ENCODE measurements around the gene PLAAT5. TPM values are rescaled to one million over a fixed set of nuclear protein-coding genes. Genes with fewer than 3 reads are reported as not detected.
"Not testable (repeated sequence)": the region's sequence is repeated elsewhere in the genome, so short reads cannot be mapped to it uniquely, and the experiment has no call there.

The PLAAT5 gene
- total RNA-seq, 1 experiment from 2014 or later: not detected

DNA sequence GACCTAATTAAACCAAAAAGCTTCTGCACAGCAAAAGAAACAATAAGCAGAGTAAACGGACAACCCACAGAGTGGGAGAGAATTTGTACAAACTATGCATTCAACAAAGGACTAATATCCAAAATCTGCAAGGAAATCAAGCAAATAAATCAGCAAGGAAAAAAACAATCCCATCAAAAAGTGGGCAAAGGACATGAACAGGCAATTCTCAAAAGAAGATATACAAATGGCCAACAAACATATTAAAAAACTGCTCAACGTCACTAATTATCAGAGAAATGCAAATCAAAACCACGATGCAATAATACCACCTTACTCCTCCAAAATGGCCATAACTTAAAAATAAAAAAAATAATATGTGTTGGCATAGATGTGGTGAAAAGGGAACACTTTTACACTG, 5.2 kb downstream of the PLAAT5 start:
- no peak for DNase-seq (ENCODE audit: low spot score)

DNA sequence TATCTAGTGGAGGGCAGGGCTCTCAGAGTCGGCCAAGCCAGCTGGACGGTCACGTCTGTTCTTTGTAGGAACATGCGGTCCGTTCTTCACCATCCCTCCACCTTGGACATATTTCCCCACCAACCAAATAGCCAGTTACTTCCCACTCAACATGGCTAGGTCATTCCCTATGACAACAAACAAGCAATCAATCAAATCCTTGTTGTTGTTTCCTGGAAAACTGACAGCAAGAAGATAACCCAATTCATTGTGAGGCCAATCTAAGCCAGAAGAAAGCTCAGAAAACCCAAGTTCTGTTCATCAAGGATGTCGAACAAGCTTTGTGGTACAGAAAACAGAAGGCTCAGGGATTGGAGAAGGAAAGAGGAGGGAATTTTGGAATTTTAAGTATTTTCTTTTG, 10.9 kb downstream of the PLAAT5 start:
- no peak for DNase-seq (ENCODE audit: low spot score)

DNA sequence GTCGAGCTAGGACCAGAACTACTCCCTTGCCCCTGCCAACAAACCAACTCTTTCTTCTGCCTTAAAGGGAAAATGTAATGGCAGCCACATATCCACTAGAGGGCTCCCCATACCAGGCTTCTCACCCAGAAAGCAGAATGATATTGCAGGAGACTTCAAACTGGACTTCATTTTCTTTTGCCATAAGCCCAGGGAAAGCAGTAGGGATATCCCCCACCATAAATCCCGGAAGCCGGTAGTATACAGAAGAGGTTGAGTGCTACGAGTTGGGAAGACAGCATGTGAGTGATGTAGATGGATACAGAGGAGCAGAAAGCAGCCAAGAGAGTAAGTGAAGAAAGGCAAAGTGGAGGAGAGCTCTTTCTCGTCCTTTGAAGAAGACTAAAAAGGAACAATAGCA, 12.1 kb downstream of the PLAAT5 start:
- DNase-seq (ENCODE audit: low spot score): peak; percentile 75

DNA sequence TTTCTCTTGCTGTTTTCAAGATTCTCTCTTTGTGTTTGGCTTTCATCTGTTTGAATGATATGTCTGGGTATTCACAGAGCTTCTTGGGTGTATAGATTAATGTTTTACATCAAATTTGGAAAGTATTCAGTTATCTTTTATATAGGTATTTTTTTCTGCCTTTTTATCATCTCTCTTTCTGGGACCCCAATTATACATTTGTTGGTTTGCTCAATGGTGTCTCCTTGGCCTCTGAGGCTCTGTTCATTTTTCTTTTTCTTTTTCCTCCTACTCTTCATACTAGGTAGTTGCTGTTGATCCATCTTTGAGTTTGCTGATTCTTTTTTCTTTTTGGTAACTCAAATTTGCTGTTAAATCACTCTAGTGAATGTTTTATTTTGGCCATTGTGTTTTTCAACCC, 14.3 kb downstream of the PLAAT5 start:
- DNase-seq (ENCODE audit: low spot score): no peak

DNA sequence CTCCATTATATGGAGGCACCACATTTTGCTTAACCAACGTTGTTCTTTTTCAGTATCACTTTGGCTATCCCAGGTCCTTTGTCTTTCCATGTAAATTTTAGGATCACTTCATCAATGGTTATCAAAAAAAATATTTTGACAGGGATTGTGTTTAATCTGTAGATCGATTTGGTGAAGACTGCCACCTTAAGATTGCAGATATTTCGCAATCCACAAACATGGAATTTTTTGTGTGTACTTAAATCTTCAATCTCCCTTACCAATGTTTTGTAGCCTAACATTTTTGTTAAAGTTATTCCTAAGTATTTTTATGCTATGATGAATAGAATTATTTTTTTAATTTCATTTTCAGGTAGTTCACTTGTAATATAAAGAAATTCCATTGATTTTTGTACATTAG, 18.6 kb downstream of the PLAAT5 start:
- no peak for DNase-seq (ENCODE audit: low spot score)

DNA sequence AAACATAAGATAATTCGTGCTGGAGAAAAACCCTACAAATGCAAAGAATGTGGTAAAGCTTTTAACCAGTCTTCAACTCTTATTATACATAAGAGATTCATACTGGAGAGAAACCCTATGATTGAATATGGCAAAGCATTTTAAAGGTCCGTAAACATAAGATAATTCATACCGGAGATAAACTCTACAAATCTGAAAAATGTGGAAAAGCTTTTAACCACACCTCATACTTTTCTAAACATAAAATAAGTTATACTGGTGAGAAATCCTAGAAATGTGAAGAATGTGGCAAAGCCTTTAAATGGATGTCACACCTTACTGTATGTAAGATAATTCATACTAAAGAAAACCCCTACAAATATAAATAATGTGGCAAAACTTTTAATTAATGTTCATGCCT, 20.7 kb downstream of the PLAAT5 start:
- DNase-seq (ENCODE audit: low spot score): no peak

DNA sequence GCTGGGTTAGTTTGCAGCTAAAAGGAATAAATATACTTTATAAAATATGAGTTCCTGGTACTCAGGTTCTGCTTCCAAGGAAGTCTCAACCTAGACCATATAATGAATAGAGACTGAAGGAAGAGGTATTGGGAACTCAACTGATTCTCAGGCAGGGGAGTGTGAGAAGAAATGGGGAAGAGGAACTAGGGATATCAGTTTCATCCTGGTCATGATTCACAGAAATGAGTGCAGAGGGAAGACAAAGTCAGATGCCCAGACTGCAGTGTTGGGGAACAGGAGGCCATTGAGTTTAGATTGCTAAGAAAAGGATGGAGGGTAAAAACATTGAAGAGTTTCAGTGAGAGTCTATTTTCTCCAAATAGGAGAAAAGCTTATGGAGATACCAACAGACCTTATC, 28.8 kb downstream of the PLAAT5 start:
- DNase-seq (ENCODE audit: low spot score): no peak

DNA sequence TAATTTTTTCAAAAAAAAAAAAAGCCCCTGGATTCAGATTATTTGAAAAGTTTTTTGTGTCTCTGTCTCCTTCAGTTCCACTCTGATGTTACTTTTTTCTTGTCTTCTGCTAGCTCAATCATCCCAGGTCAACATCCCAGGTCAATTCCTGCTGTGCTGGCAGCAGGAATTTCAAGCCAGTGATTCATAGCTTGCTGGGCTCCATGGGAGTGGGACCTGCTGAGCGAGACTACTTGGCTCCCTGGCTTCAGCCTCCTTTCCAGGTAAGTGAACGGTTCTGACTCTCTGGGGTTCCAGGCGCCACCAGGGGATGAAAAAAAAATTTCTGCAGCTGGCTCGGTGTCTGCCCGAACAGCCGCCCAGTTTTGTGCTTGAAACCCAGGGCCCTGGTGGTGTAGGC, 31.4 kb downstream of the PLAAT5 start:
- DNase-seq (ENCODE audit: low spot score): no peak

DNA sequence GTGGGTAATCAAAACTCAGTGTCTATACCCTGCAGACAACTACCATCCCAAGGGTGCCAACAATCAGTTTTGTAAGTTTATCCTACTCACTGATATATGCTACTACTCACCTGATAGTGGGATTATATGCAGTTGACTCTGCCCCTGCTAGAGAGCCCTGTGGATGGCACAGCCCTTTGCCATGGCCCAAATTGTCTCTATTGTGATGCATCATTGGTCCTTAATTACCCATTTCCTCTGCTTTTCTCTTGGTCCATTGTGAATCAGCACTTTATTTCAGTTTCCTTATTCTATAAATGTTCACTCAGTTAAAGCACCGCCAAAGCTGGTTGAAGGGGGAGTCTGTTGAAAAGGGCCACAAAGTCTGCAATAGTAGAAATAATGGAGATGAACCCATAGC, 42.3 kb downstream of the PLAAT5 start:
- DNase-seq (ENCODE audit: low spot score): no peak

DNA sequence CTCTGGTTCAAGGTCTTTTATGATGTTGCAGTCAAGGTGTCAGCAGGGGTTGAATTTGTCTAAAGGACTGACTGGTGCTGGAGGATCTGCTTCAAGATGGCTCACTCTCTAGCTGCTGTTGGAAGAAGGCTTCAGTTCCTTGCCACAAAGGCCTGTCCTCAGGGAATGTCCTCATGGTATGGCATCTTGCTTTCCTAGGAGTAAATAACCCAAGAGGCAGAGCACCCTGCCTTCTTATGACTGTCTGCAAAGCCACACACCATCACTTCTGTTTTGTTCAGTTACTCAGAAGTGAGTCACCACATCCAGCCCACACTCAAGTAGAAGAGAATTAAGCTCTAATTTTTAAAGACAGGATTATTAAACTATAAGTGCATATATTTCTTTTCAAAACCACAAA, 45.2 kb downstream of the PLAAT5 start:
- no peak for DNase-seq (ENCODE audit: low spot score)

DNA sequence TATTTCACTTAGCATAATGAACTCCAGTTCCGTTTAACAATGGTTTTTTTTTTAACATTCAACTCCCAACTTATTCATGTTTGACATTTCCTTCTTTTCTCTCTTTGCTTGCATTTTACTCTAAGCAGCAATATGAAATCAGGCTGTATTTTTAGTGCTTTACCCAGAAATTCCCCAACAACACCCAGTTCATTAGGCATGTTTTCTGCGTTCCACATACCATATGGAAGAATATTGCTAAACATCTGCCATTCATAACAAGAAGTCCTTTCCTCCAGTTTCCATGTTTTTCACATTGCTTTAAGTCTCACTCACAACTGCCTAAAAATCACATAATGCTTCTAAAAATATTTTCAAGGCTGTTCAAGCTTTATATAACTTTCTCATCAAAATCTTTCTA, 45.8 kb downstream of the PLAAT5 start:
- no peak for DNase-seq (ENCODE audit: low spot score)

DNA sequence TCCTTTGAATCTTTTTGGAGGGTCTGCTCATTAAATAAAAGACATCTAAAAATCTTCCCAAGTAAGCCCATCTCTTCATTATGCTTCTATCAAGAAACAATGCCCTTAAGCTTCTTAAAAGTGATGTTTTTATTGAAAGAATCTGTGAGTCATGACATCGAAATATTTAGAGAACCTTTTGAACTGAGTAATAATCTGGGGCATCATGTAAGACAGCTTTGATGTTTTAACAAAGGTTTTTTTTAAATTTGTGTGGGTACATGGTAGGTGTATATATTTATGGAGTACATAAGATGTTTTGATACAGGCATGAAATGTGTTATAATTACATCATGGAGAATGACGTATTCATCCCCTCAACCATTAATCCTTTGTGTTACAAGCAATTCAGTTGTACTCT, 46.8 kb downstream of the PLAAT5 start:
- DNase-seq (ENCODE audit: low spot score): no peak

DNA sequence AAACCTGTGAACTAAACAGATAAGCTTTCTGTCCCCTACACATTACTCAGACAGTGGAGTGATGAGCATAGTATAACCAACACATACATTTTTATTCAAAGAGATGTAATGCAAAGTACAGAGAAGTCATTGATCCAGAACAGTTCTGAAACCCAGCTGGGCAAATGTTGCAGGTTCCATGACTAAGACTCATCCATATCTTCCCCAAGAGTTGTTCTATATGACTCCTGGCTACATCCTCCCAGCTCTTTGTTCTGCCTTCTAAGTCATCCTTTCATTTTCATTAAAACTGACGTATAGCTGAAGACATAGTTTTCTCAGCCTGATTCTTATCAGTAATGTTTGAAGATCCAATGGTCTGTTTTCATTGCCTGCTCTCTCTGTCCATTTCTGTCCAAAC, 47.3 kb downstream of the PLAAT5 start:
- DNase-seq (ENCODE audit: low spot score): no peak

DNA sequence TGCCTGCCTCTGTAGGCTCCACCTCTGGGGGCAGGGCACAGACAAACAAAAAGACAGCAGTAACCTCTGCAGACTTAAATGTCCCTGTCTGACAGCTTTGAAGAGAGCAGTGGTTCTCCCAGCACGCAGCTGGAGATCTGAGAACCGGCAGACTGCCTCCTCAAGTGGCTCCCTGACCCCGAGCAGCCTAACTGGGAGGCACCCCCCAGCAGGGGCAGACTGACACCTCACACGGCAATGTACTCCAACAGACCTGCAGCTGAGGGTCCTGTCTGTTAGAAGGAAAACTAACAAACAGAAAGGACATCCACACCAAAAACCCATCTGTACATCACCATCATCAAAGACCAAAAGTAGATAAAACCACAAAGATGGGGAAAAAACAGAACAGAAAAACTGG, 55.1 kb downstream of the PLAAT5 start:
- not testable (repeated sequence) for DNase-seq (ENCODE audit: low spot score)

DNA sequence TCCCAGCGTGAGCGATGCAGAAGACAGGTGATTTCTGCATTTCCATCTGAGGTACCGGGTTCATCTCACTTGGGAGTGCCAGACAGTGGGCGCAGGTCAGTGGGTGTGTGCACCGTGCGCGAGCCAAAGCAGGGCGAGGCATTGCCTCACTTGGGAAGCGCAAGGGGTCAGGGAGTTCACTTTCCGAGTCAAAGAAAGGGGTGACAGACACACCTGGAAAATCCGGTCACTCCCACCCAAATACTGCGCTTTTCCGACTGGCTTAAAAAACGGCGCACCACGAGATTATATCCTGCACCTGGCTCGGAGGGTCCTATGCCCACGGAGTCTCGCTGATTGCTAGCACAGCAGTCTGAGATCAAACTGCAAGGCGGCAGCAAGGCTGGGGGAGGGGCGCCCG, 55.6 kb downstream of the PLAAT5 start:
- not testable (repeated sequence) for DNase-seq (ENCODE audit: low spot score)

DNA sequence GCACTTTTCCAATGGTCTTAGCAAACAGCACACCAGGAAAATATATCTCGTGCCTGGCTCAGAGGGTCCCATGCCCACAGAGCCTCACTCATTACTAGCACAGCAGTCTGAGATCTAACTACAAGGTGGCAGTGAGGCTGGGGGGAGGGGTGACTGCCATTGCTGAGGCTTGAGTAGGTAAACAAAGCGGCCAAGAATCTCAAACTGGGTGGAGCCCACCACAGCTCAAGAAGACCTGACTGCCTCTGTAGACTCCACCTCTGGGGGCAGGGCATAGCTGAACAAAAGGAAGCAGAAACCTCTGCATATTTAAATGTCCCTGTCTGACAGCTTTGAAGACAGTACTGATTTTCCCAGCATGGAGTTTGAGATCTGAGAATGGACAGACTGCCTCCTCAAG, 60.2 kb downstream of the PLAAT5 start:
- DNase-seq (ENCODE audit: low spot score): not testable (repeated sequence)

DNA sequence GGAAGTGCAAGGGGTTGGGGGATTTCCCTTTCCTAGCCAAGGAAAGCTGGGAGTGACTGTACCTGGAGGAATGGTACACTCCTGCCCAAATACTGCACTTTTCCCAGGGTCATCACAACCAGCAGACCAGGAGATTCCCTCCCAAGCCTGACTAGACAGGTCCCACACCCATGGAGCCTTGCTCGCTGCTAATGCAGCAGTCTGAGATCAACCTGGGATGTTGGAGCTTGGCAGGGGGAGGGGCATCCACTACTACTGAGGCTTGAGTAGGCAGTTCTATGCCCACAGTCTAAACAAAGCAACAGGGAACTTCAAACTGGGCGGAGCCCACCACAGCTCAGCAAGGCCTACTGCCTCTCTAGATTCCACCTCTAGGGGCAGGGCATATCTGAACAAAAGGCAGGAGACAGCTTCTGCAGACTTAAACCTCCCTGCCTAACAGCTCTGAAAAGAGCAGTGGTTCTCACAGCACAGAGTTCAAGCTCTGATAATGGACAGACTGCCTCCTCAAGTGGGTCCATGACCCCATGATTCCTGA, 62.9 kb downstream of the PLAAT5 start:
- DNase-seq (ENCODE audit: low spot score): no peak

DNA sequence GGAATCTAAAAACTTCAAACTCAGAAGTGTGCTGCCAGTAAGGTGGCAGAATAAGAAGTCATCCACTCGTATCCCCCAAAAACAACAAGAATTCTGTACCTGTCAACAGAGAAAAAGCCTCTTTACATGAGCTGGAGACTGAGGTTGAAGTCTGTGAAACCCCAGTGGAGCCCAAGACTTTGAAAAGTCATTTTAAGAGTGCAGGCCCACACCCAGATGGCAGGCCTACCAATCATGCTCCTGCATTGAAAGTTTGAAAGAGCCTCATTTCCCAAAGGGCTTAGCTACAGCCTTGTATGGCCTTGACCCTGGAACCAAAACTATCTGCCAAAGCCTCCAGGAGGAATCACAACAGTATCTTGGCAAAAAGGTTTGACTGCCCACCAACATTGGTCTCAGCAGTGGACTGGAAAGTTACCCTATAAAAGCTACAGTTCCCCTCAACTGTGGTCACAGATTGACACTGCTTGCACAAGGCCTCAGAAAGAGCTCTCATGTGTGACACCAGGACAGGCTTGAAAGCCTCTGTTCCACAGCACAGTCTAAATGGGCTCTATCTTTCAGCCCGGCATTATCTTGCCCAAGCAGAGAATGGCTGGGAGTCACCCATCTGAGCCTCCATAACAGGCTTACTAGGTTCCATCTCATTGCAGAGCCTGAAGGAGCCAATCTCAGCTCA, 73.7 kb downstream of the PLAAT5 start:
- no peak for DNase-seq (ENCODE audit: low spot score)

Other genes starting within 250 kb of the PLAAT5 start
- gene SLC22A25, start 247.6 kb downstream of the PLAAT5 start, total RNA-seq (2014; rRNA removed; shearing (Covaris generic)): not detected in 2 replicates
- not detected in 2 replicates for gene SLC22A9, start 121.4 kb downstream of the PLAAT5 start, total RNA-seq (2014; rRNA removed; shearing (Covaris generic))
- 0.80 and 1.4 TPM in 2 replicates for gene LGALS12, start 14.9 kb upstream of the PLAAT5 start, total RNA-seq (2014; rRNA removed; shearing (Covaris generic))
- gene PLAAT4, start 45.6 kb upstream of the PLAAT5 start, total RNA-seq (2014; rRNA removed; shearing (Covaris generic)): 49.3 and 72.0 TPM in 2 replicates
- not detected in 2 replicates for gene PLAAT2, start 72.2 kb upstream of the PLAAT5 start, total RNA-seq (2014; rRNA removed; shearing (Covaris generic))
- 4.7 and 9.0 TPM in 2 replicates for gene PLAAT3, start 123.3 kb upstream of the PLAAT5 start, total RNA-seq (2014; rRNA removed; shearing (Covaris generic))
- 48.5 and 58.5 TPM in 2 replicates for gene ATL3, start 180.2 kb upstream of the PLAAT5 start, total RNA-seq (2014; rRNA removed; shearing (Covaris generic))
- 50.9 and 78.6 TPM in 2 replicates for gene RTN3, start 190.3 kb upstream of the PLAAT5 start, total RNA-seq (2014; rRNA removed; shearing (Covaris generic))

Data from H4 (cell line).